ENCODE data around the gene HDAC1. TPM values are rescaled to one million over a fixed set of nuclear protein-coding genes. Genes with fewer than 3 reads are reported as not detected.
"Not testable (repeated sequence)": the region's sequence is repeated elsewhere in the genome, so short reads cannot be mapped to it uniquely, and the experiment has no call there.

HDAC1 gene
- polyA plus RNA-seq, 1 of the 3 experiments (the other 2 are of a cell fraction) = 172 TPM

GRCh38 chr1:32276032-32276782 lies 15.7 kb upstream of the HDAC1 start:
- Histone ChIP-seq H3F3A (replicated peaks; ENCODE audit: insufficient read depth) (no peaks in the 10 kb centered on the region), H3K27me3 (ENCODE audit: insufficient read depth) (no peaks in the 10 kb centered on the region), H3K9ac (no peak overlapping the region), H3K27ac (ENCODE audit: low read depth in 2 of 2, low read length in 1 of 2) (no peak overlapping the region), H3K4me1 (ENCODE audit: control insufficient read depth in 1 of 2, insufficient read depth in 2 of 2, low read depth in 1 of 2, low read length in 1 of 2) (peaks cover 0 to 2% of the 10 kb centered on the region in 2 experiments; a peak in 1 of 4 replicates), H3K79me2 (ENCODE audit: insufficient read depth) (no peaks in the 10 kb centered on the region), H2AFZ (ENCODE audit: low read depth) (no peak overlapping the region), H4K20me1 (ENCODE audit: insufficient read depth) (no peaks in the 10 kb centered on the region), H3K36me3 (replicated peaks in 1 of 2; ENCODE audit: control insufficient read depth in 1 of 2, insufficient read depth in 2 of 2, low read length in 1 of 2) (no peaks in the 10 kb centered on the region), H3K4me3 (ENCODE audit: low read depth in 2 of 2, low read length in 1 of 2) (no peak overlapping the region), H3K9me2 (no peaks in the 10 kb centered on the region), H3K9me3 (no peaks in the 10 kb centered on the region), H3K4me2 (no peak overlapping the region)
- 61% methylated on average over 27 of the region's 30 CpGs for WGBS (ENCODE audit: low lambda C conversion rate)
- DNase-seq = no peak
- POLR2A ChIA-PET = interaction anchor here (0.6 kb wide), 2 partner anchors 35 to 37 kb away, joined by 3 read pairs; no protein-coding TSS in a partner anchor
- CTCF ChIA-PET = no interaction called here
- no peak for TF ChIP-seq USF1 (IDR thresholded peaks at IDR 0.05; ENCODE audit: borderline replicate concordance, low read depth)
- TF ChIP-seq NRF1 (IDR thresholded peaks at IDR 0.05; ENCODE audit: low read depth, low read length) = no peak
- no peak for TF ChIP-seq EP300 (IDR thresholded peaks at IDR 0.05; ENCODE audit: borderline replicate concordance in 1 of 2, low read depth in 1 of 2, low read length in 1 of 2)
- no peak for TF ChIP-seq RXRA (IDR thresholded peaks at IDR 0.05; ENCODE audit: borderline replicate concordance, low read depth)
- TF ChIP-seq MEF2A (IDR thresholded peaks at IDR 0.05; ENCODE audit: borderline replicate concordance, low read depth) = no peak
- no peak for TF ChIP-seq RCOR1 (IDR thresholded peaks at IDR 0.05; ENCODE audit: low read length)
- no peak for TF ChIP-seq YY1 (IDR thresholded peaks at IDR 0.05; ENCODE audit: low read depth)
- TF ChIP-seq USF2 (IDR thresholded peaks at IDR 0.05; ENCODE audit: borderline replicate concordance, low read depth, low read length) = no peak
- TF ChIP-seq FOXM1 (IDR thresholded peaks at IDR 0.05; ENCODE audit: low read depth) = no peak
- no peak for TF ChIP-seq TAF1 (IDR thresholded peaks at IDR 0.05; ENCODE audit: borderline replicate concordance, low read depth, low read length)
- no peak for TF ChIP-seq GABPA (IDR thresholded peaks at IDR 0.05; ENCODE audit: low read depth)

- H2AFZ ChIP-seq (ENCODE audit: low read depth); H3K27me3 ChIP-seq (ENCODE audit: insufficient read depth); POLR2A ChIA-PET; H3K9ac ChIP-seq; H3K36me3 ChIP-seq (replicated peaks in 1 of 2; ENCODE audit: control insufficient read depth in 1 of 2, insufficient read depth in 2 of 2, low read length in 1 of 2); H4K20me1 ChIP-seq (ENCODE audit: insufficient read depth); H3F3A ChIP-seq (replicated peaks; ENCODE audit: insufficient read depth); H3K4me3 ChIP-seq (ENCODE audit: low read depth in 2 of 2, low read length in 1 of 2); H3K27ac ChIP-seq (ENCODE audit: low read depth in 2 of 2, low read length in 1 of 2); H3K9me2 ChIP-seq; H3K4me2 ChIP-seq; DNase-seq; H3K9me3 ChIP-seq; CTCF ChIA-PET; H3K79me2 ChIP-seq (ENCODE audit: insufficient read depth); H3K4me1 ChIP-seq (ENCODE audit: control insufficient read depth in 1 of 2, insufficient read depth in 2 of 2, low read depth in 1 of 2, low read length in 1 of 2): not testable (repeated sequence)
- WGBS (ENCODE audit: low lambda C conversion rate) = 82% methylated on average over 8 of the region's 8 CpGs
Measured at GRCh38 chr1:32284777-32285176, 7.1 kb upstream of the HDAC1 start.
